Measurements from ENCODE around the gene KIF26A. TPM values are rescaled to one million over a fixed set of nuclear protein-coding genes. Genes with fewer than 3 reads are reported as not detected.

Gene KIF26A
- total RNA-seq, 1 donor: not detected

- Histone ChIP-seq H3K4me1 (ENCODE audit: insufficient read depth, low read length) (no peaks in the 10 kb centered on the region), H3K27ac (ENCODE audit: low read depth, low read length) (no peak overlapping the region), H3K9me3 (ENCODE audit: low read depth, low read length) (no peaks in the 10 kb centered on the region), H3K4me2 (ENCODE audit: insufficient read depth, low read length) (no peak overlapping the region), H3K79me2 (ENCODE audit: insufficient read depth, low read length) (no peaks in the 10 kb centered on the region), H2AFZ (ENCODE audit: low read length) (no peak overlapping the region), H4K20me1 (ENCODE audit: insufficient read depth, low read length) (no peaks in the 10 kb centered on the region), H3K4me3 (ENCODE audit: insufficient read depth, low read length) (no peak overlapping the region), H3K27me3 (ENCODE audit: insufficient read depth, low read length) (no peaks in the 10 kb centered on the region), H3K36me3 (ENCODE audit: insufficient read depth, low read length) (no peaks in the 10 kb centered on the region)
- DNase-seq (ENCODE audit: insufficient read length, low spot score, missing footprints): peak; percentile 70
- no peak for TF ChIP-seq CTCF (IDR thresholded peaks at IDR 0.05; ENCODE audit: extremely low read depth, low read depth, low read length)
Measured at GRCh38 chr14:104144911-104145825, 6.8 kb downstream of the KIF26A start.

GRCh38 chr14:104145826-104146601, 7.6 kb downstream of the KIF26A start:
- DNase-seq (ENCODE audit: insufficient read length, low spot score, missing footprints): peak; percentile 84
- no peak overlapping the region for H3K4me2 ChIP-seq (ENCODE audit: insufficient read depth, low read length)
- H3K27ac ChIP-seq (ENCODE audit: low read depth, low read length): no peak overlapping the region
- H3K27me3 ChIP-seq (ENCODE audit: insufficient read depth, low read length): no peaks in the 10 kb centered on the region
- no peak overlapping the region for H2AFZ ChIP-seq (ENCODE audit: low read length)
- no peaks in the 10 kb centered on the region for H3K36me3 ChIP-seq (ENCODE audit: insufficient read depth, low read length)
- H4K20me1 ChIP-seq (ENCODE audit: insufficient read depth, low read length): no peaks in the 10 kb centered on the region
- H3K79me2 ChIP-seq (ENCODE audit: insufficient read depth, low read length): no peaks in the 10 kb centered on the region
- H3K4me1 ChIP-seq (ENCODE audit: insufficient read depth, low read length): no peaks in the 10 kb centered on the region
- no peak for TF ChIP-seq CTCF (IDR thresholded peaks at IDR 0.05; ENCODE audit: extremely low read depth, low read depth, low read length)
- H3K4me3 ChIP-seq (ENCODE audit: insufficient read depth, low read length): no peak overlapping the region
- no peaks in the 10 kb centered on the region for H3K9me3 ChIP-seq (ENCODE audit: low read depth, low read length)

GRCh38 chr14:104146651-104147345, 8.4 kb downstream of the KIF26A start:
- H3K27me3 ChIP-seq (ENCODE audit: insufficient read depth, low read length): no peaks in the 10 kb centered on the region
- H3K4me2 ChIP-seq (ENCODE audit: insufficient read depth, low read length): no peak overlapping the region
- H4K20me1 ChIP-seq (ENCODE audit: insufficient read depth, low read length): no peaks in the 10 kb centered on the region
- H3K4me1 ChIP-seq (ENCODE audit: insufficient read depth, low read length): no peaks in the 10 kb centered on the region
- H3K79me2 ChIP-seq (ENCODE audit: insufficient read depth, low read length): no peaks in the 10 kb centered on the region
- no peak overlapping the region for H3K4me3 ChIP-seq (ENCODE audit: insufficient read depth, low read length)
- H2AFZ ChIP-seq (ENCODE audit: low read length): no peak overlapping the region
- no peak for TF ChIP-seq CTCF (IDR thresholded peaks at IDR 0.05; ENCODE audit: extremely low read depth, low read depth, low read length)
- peak; percentile 88 for DNase-seq (ENCODE audit: insufficient read length, low spot score, missing footprints)
- no peaks in the 10 kb centered on the region for H3K9me3 ChIP-seq (ENCODE audit: low read depth, low read length)
- no peak overlapping the region for H3K27ac ChIP-seq (ENCODE audit: low read depth, low read length)
- H3K36me3 ChIP-seq (ENCODE audit: insufficient read depth, low read length): no peaks in the 10 kb centered on the region
